Adrenal gland (tissue), 12 donors: ENCODE results near the gene CYP39A1. TPM values are rescaled to one million over a fixed set of nuclear protein-coding genes. Genes with fewer than 3 reads are reported as not detected.

ENCODE experiments used
- DNase-seq, 7 donors: peaks; one replicate each; pipeline ENCODE4 v3.0.0-alpha.2; 2019 to 2020
- H3K27ac ChIP-seq, 5 donors: fragments of 200-600 bp; sonication (generic) in 4 of 5; 1 replicate in 3 of 5; 2 replicates in 2 of 5; pipeline versions ENCODE4 v1.5.1 to v1.8.0; 2016 to 2020; ENCODE audit warnings: mild to moderate bottlenecking in 1 of 5
- H3K27me3 ChIP-seq: fragments of 200-600 bp; 2 replicates; pipeline ENCODE4 v1.8.0; 2021
- H3K36me3 ChIP-seq, 2 donors: fragments of 200-600 bp; replicated peaks in 1 of 2; 1 replicate in 1 of 2; 2 replicates in 1 of 2; pipeline versions ENCODE4 v1.5.1 to v1.8.0; 2018 to 2022
- H3K4me1 ChIP-seq, 2 donors: fragments of 200-600 bp; replicated peaks in 1 of 2; 1 replicate in 1 of 2; 2 replicates in 1 of 2; pipeline versions ENCODE4 v1.5.1 to v1.8.0; 2018 to 2021
- H3K4me3 ChIP-seq, 4 donors: fragments of 200-600 bp; sonication (generic) in 3 of 4; one replicate each; pipeline ENCODE4 v1.5.1; 2016 to 2018
- H3K9me3 ChIP-seq, 3 donors: fragments of 200-600 bp; sonication (generic) in 1 of 3; replicated peaks in 1 of 3; 1 replicate in 2 of 3; 2 replicates in 1 of 3; pipeline versions ENCODE4 v1.5.1 to v1.8.0; 2016 to 2021
- POLR2A ChIP-seq, 2 donors: fragments of 450-650 bp; IDR thresholded peaks; one replicate each; pipeline ENCODE4 v1.6.1; 2017; ENCODE audit warnings: antibody characterized with exemption in 2 of 2, mild to moderate bottlenecking in 2 of 2, moderate library complexity in 1 of 2
- WGBS, 4 donors: extraction: QIAGEN DNeasy Blood & Tissue Kit in 2 of 4; methylation state at CpG; one replicate each; pipeline versions ENCODE4 v1.1.5 to v1.1.7; 2013 to 2017; 5-methylcytosine and 5-hydroxymethylcytosine counted together
- intact Hi-C, 2 donors: fragments of 100-400 bp; cut with DNase I; formaldehyde crosslinking; loops; one replicate each; pipeline versions ENCODE4 v1.14.1 to v1.15.0; 2022 to 2023
- polyA plus RNA-seq, 3 donors: library from polyadenylated mRNA; stranded (reverse); fragments of 200-250 nt in 2 of 3; fragments of 350-450 nt in 1 of 3; fragmentation: Illumina TruSeq in 1 of 3; extraction: RNeasy Lipid Tissue Mini Kit (QIAGEN cat#74804) in 1 of 3; gene quantifications; one replicate each; pipeline ENCODE4 v1.2.3, GENCODE V29; 2013 to 2014
- total RNA-seq, 9 donors: library from RNA; depleted of rRNA in 4 of 9; stranded (reverse); fragments of >200 nt in 4 of 9; fragments of 120-200 nt in 1 of 9; fragmentation: NEBNext Ultra II Directional in 1 of 9; extraction: Animal tissue kit (Norgen Biotek cat#: 25700) in 1 of 9; gene quantifications; one replicate each; pipeline versions ENCODE4 v1.1.0 to v1.2.4, GENCODE V29; 2013 to 2023
- TF ChIP-seq, protein P1 (sequence below), 6 experiments: fragments of 450-650 bp in 4 of 6; fragments of 200-600 bp in 2 of 6; sonication (generic) in 1 of 6; IDR thresholded peaks; 1 replicate in 5 of 6; 2 replicates in 1 of 6; pipeline versions ENCODE4 v1.5.1 to v1.8.0; 2016 to 2021; ENCODE audit warnings: antibody characterized with exemption in 6 of 6, mild to moderate bottlenecking in 2 of 6, moderate library complexity in 1 of 6
- donor health status: healthy with polysubstance abuse.
- donor health status: Bipolar disorder and iron deficiency.
- donor health status: DM: yes; HTN: yes; CAD: no.
- donor health status: DM: no; HTN: no; CAD: no.
- donor health status: DM: no; HTN: no; CAD: no.
- donor health status: DM: yes; HTN: yes; CAD: no.

CYP39A1 gene
- total and polyA plus RNA-seq, 12 donors, result 0.63 to 11.3 (median 4.2) TPM

DNA sequence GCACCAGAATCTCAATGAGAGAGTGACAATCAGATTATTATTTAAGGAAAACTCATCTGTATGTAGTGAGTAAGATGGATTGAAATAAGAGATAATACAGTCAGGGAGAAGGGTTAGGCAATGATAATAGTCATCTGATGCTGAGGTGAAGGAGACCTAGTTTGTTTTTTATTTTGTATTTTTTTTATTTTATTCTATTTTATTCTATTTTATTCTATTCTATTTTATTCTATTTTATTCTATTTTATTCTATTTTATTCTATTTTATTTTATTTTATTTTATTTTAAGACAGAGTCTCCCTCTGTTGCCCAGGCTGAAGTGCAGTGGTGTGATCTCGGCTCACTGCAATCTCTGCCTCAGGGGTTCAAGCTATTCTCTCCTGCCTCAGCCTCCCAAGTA is 88.7 kb downstream of the CYP39A1 start:
- Histone ChIP-seq H3K9me3 (no peaks in the 10 kb centered on the region), H3K36me3 (no peaks in the 10 kb centered on the region), H3K4me1 (no peaks in the 10 kb centered on the region), H3K4me3 (no peak overlapping the region), H3K27me3 (no peaks in the 10 kb centered on the region), H3K27ac (no peak overlapping the region)
- intact Hi-C loops, result no loop called here
- DNase-seq, result no peak
- 92 to 97% (median 95%) methylated on average over 1 of the region's 1 CpG for WGBS, 4 donors
- TF ChIP-seq, protein P1, sequence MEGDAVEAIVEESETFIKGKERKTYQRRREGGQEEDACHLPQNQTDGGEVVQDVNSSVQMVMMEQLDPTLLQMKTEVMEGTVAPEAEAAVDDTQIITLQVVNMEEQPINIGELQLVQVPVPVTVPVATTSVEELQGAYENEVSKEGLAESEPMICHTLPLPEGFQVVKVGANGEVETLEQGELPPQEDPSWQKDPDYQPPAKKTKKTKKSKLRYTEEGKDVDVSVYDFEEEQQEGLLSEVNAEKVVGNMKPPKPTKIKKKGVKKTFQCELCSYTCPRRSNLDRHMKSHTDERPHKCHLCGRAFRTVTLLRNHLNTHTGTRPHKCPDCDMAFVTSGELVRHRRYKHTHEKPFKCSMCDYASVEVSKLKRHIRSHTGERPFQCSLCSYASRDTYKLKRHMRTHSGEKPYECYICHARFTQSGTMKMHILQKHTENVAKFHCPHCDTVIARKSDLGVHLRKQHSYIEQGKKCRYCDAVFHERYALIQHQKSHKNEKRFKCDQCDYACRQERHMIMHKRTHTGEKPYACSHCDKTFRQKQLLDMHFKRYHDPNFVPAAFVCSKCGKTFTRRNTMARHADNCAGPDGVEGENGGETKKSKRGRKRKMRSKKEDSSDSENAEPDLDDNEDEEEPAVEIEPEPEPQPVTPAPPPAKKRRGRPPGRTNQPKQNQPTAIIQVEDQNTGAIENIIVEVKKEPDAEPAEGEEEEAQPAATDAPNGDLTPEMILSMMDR (IDR thresholded peaks at IDR 0.05), result no peak
- TF ChIP-seq POLR2A (IDR thresholded peaks at IDR 0.05), result no peak

DNA sequence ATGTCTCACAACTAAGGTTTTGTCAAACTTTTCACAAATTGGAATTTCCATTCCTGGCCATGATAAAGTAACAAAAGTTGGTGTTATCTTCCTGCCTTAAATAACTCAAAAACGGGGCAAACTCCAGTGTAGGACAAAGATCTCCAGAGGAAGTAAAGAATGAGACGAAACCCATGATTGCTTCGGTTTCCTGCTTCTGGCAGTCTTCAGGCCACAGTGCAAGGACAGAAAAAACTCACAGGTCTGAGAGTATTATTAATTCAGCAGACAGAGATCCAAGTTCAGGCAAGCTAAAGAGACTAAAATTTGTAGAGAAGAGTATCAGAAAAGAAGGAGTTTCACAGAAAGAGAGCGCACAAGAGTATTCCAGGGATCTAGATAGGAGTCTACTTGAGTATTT is 96.6 kb downstream of the CYP39A1 start:
- Histone ChIP-seq H3K4me1 (no peaks in the 10 kb centered on the region), H3K4me3 (no peak overlapping the region), H3K27ac (no peak overlapping the region), H3K27me3 (no peaks in the 10 kb centered on the region), H3K36me3 (no peaks in the 10 kb centered on the region), H3K9me3 (no peaks in the 10 kb centered on the region)
- TF ChIP-seq, protein P1 (IDR thresholded peaks at IDR 0.05), result no peak
- TF ChIP-seq POLR2A (IDR thresholded peaks at IDR 0.05), result no peak
- no peak for DNase-seq
- intact Hi-C loops, result no loop called here
- 61 to 79% (median 67%) methylated on average over 4 of the region's 4 CpGs for WGBS, 4 donors

DNA sequence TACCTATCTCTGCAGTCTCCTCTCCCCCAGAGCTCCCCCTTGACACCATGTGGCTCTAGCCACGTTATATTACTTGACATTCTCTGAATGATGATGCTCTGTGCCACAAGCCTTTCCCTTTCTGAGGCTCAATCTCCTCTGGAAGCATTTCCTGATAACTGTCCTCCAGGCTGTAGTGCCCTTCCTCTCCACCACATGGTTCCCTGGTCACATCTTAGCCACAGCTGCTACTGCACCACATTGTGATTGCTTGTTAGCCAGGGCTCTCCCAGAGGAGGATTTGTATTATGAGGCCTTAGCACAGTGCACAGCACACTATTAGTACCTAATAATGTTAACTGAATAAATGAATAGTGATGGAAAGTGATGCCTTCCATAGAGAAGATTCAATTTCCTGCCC is 97.5 kb downstream of the CYP39A1 start:
- Histone ChIP-seq H3K9me3 (no peaks in the 10 kb centered on the region), H3K4me1 (no peaks in the 10 kb centered on the region), H3K27ac (no peak overlapping the region), H3K36me3 (no peaks in the 10 kb centered on the region), H3K27me3 (no peaks in the 10 kb centered on the region), H3K4me3 (no peak overlapping the region)
- no peak for DNase-seq
- TF ChIP-seq, protein P1 (IDR thresholded peaks at IDR 0.05), result no peak
- TF ChIP-seq POLR2A (IDR thresholded peaks at IDR 0.05), result no peak
- intact Hi-C loops, result no loop called here
- WGBS, 4 donors, result 59 to 81% (median 63%) methylated on average over 1 of the region's 1 CpG

DNA sequence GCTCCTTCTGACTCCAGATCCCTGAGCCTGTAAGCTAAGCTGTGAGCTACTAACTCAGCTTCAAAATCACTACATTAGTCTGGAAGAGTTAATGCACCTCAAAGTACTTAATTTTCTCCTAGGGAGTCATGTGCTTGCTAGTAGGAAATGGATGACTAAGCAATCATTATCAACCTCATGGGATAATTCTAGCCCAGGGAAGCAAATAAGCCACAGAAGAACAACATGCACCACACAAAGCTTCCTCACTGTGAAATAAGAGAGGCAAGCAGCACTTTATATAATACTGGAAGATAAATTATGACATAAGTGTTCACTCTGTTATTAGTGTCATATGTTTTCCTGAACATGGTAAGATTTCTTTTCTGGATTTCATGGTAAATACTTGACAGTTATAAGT is 103.5 kb downstream of the CYP39A1 start:
- no peaks in the 10 kb centered on the region for H3K36me3 ChIP-seq
- no peaks in the 10 kb centered on the region for H3K4me1 ChIP-seq

More for the DNA sequence above, 103.5 kb downstream of the CYP39A1 start:
- no peaks in the 10 kb centered on the region for H3K9me3 ChIP-seq
- no peak for TF ChIP-seq POLR2A (IDR thresholded peaks at IDR 0.05)
- TF ChIP-seq, protein P1 (IDR thresholded peaks at IDR 0.05), result no peak
- no peak overlapping the region for H3K4me3 ChIP-seq
- DNase-seq, result no peak
- H3K27ac ChIP-seq, result no peak overlapping the region
- intact Hi-C loops, result no loop called here
- no peaks in the 10 kb centered on the region for H3K27me3 ChIP-seq
